IPS-18a (cell line): ENCODE results near the gene QSOX1.

ENCODE experiments used
- H3K27ac ChIP-seq: one replicate; pipeline ENCODE4 v1.5.1; 2013; ENCODE audit warnings: low read length
- H3K27me3 ChIP-seq: one replicate; pipeline ENCODE4 v1.6.1; 2013; ENCODE audit warnings: mild to moderate bottlenecking, low read length; ENCODE audit not compliant: control insufficient read depth, insufficient read depth
- H3K36me3 ChIP-seq: one replicate; pipeline ENCODE4 v1.6.1; 2013; ENCODE audit warnings: low read depth, low read length; ENCODE audit not compliant: control insufficient read depth
- H3K4me1 ChIP-seq: one replicate; pipeline ENCODE4 v1.6.1; 2013; ENCODE audit warnings: low read depth, low read length; ENCODE audit not compliant: control insufficient read depth
- H3K4me3 ChIP-seq: one replicate; pipeline ENCODE4 v1.5.1; 2013; ENCODE audit warnings: low read length
- H3K9ac ChIP-seq: one replicate; pipeline ENCODE4 v1.6.1; 2013; ENCODE audit warnings: mild to moderate bottlenecking, low read length, moderate library complexity
- H3K9me3 ChIP-seq: one replicate; pipeline ENCODE4 v1.6.1; 2013; ENCODE audit warnings: low read depth, low read length; ENCODE audit not compliant: control insufficient read depth

Gene QSOX1

GRCh38 chr1:180154325-180155181, at the start of gene QSOX1:
Gene QSOX1, plus strand, starts transcription at chr1:180154869. Its CDS starts 39 bp downstream, at chr1:180154908.
- Histone ChIP-seq H3K4me1 (peaks cover 16% of the 10 kb centered on the region), H3K9me3 (no peaks in the 10 kb centered on the region), H3K27me3 (peaks cover 39% of the 10 kb centered on the region), H3K4me3 (peak within 1 kb of the TSS; percentile 96), H3K36me3 (no peaks in the 10 kb centered on the region), H3K9ac (peak within 1 kb of the TSS; percentile 69), H3K27ac (no peak within 1 kb of the TSS)

GRCh38 chr1:180112091-180112490, 42.6 kb upstream of the QSOX1 start:
- peaks cover 16% of the 10 kb centered on the region for H3K36me3 ChIP-seq

GRCh38 chr1:180112984-180113647, 41.6 kb upstream of the QSOX1 start:
- no peak overlapping the region for H3K9ac ChIP-seq
- H3K4me3 ChIP-seq = no peak overlapping the region
- no peaks in the 10 kb centered on the region for H3K9me3 ChIP-seq
- H3K4me1 ChIP-seq = no peaks in the 10 kb centered on the region
- no peaks in the 10 kb centered on the region for H3K27me3 ChIP-seq
- peaks cover 15% of the 10 kb centered on the region for H3K36me3 ChIP-seq
- H3K27ac ChIP-seq = no peak overlapping the region

More at GRCh38 chr1:180112091-180112490, 42.6 kb upstream of the QSOX1 start:
- no peaks in the 10 kb centered on the region for H3K4me1 ChIP-seq
- no peaks in the 10 kb centered on the region for H3K27me3 ChIP-seq
- no peak overlapping the region for H3K27ac ChIP-seq
- no peak overlapping the region for H3K4me3 ChIP-seq
- H3K9ac ChIP-seq = no peak overlapping the region
- no peaks in the 10 kb centered on the region for H3K9me3 ChIP-seq

- Histone ChIP-seq H3K27me3 (no peaks in the 10 kb centered on the region), H3K27ac (no peak overlapping the region), H3K9ac (no peak overlapping the region), H3K4me3 (no peak overlapping the region), H3K9me3 (no peaks in the 10 kb centered on the region), H3K4me1 (no peaks in the 10 kb centered on the region), H3K36me3 (peaks cover 15% of the 10 kb centered on the region)
Measured at GRCh38 chr1:180114396-180114945, 40.2 kb upstream of the QSOX1 start.

GRCh38 chr1:180116964-180117763, 37.5 kb upstream of the QSOX1 start:
- H3K4me3 ChIP-seq = no peak overlapping the region
- H3K4me1 ChIP-seq = no peaks in the 10 kb centered on the region
- no peaks in the 10 kb centered on the region for H3K27me3 ChIP-seq
- H3K9me3 ChIP-seq = no peaks in the 10 kb centered on the region
- H3K9ac ChIP-seq = no peak overlapping the region
- H3K27ac ChIP-seq = no peak overlapping the region
- H3K36me3 ChIP-seq = no peaks in the 10 kb centered on the region

GRCh38 chr1:180117764-180118116, 36.9 kb upstream of the QSOX1 start:
- Histone ChIP-seq H3K9ac (no peak overlapping the region), H3K9me3 (no peaks in the 10 kb centered on the region), H3K27me3 (no peaks in the 10 kb centered on the region), H3K27ac (no peak overlapping the region), H3K4me3 (no peak overlapping the region), H3K36me3 (no peaks in the 10 kb centered on the region), H3K4me1 (no peaks in the 10 kb centered on the region)

GRCh38 chr1:180119837-180120236, 34.8 kb upstream of the QSOX1 start:
- Histone ChIP-seq H3K27ac (no peak overlapping the region), H3K4me3 (no peak overlapping the region), H3K36me3 (no peaks in the 10 kb centered on the region), H3K9ac (no peak overlapping the region), H3K9me3 (no peaks in the 10 kb centered on the region), H3K4me1 (no peaks in the 10 kb centered on the region), H3K27me3 (no peaks in the 10 kb centered on the region)

GRCh38 chr1:180123463-180123936, 31.2 kb upstream of the QSOX1 start:
- no peaks in the 10 kb centered on the region for H3K27me3 ChIP-seq
- no peak overlapping the region for H3K27ac ChIP-seq
- H3K4me3 ChIP-seq = no peak overlapping the region
- H3K9ac ChIP-seq = no peak overlapping the region
- H3K9me3 ChIP-seq = no peaks in the 10 kb centered on the region
- no peaks in the 10 kb centered on the region for H3K36me3 ChIP-seq
- H3K4me1 ChIP-seq = no peaks in the 10 kb centered on the region

- Histone ChIP-seq H3K27ac (no peak overlapping the region), H3K4me3 (no peak overlapping the region), H3K9ac (no peak overlapping the region), H3K9me3 (no peaks in the 10 kb centered on the region), H3K4me1 (no peaks in the 10 kb centered on the region), H3K36me3 (no peaks in the 10 kb centered on the region), H3K27me3 (no peaks in the 10 kb centered on the region)
Measured at GRCh38 chr1:180130651-180131050, 24.0 kb upstream of the QSOX1 start.

GRCh38 chr1:180131510-180131909, 23.2 kb upstream of the QSOX1 start:
- Histone ChIP-seq H3K9ac (no peak overlapping the region), H3K36me3 (no peaks in the 10 kb centered on the region), H3K27me3 (no peaks in the 10 kb centered on the region), H3K4me1 (no peaks in the 10 kb centered on the region), H3K27ac (no peak overlapping the region), H3K9me3 (no peaks in the 10 kb centered on the region), H3K4me3 (no peak overlapping the region)

GRCh38 chr1:180133193-180133592, 21.5 kb upstream of the QSOX1 start:
- H3K36me3 ChIP-seq = no peaks in the 10 kb centered on the region
- no peak overlapping the region for H3K4me3 ChIP-seq
- H3K4me1 ChIP-seq = no peaks in the 10 kb centered on the region
- H3K9ac ChIP-seq = no peak overlapping the region
- no peaks in the 10 kb centered on the region for H3K9me3 ChIP-seq
- H3K27me3 ChIP-seq = no peaks in the 10 kb centered on the region
- no peak overlapping the region for H3K27ac ChIP-seq
